Kidney (tissue), 14 donors: Measurements from ENCODE around the gene GSN. TPM values are rescaled to one million over a fixed set of nuclear protein-coding genes. Genes with fewer than 3 reads are reported as not detected.
A peak's percentile ranks its signal among the peaks of the same experiment; 100 is the strongest.

ENCODE experiments used
- DNase-seq, 5 donors: peaks; one replicate each; pipeline ENCODE4 v3.0.0-alpha.2; 2013 to 2020
- FAIRE-seq: peaks from 2 replicates; lab custom pipeline; 2012; peaks lifted over from hg19 to GRCh38; lab: Jason Lieb, UNC
- H3K27ac ChIP-seq, 2 donors: one replicate each; pipeline ENCODE4 v1.7.0; 2013; ENCODE audit warnings: low read depth in 2 of 2, low read length in 2 of 2, inconsistent platforms in 1 of 2
- H3K27me3 ChIP-seq: one replicate; pipeline ENCODE4 v1.7.1; 2013; ENCODE audit warnings: low read length, inconsistent platforms; ENCODE audit not compliant: control insufficient read depth, insufficient read depth
- H3K36me3 ChIP-seq, 3 donors: one replicate each; pipeline versions ENCODE4 v1.7.0 to v1.7.1; 2013; ENCODE audit warnings: low read length in 3 of 3, control low read depth in 1 of 3, inconsistent platforms in 1 of 3; ENCODE audit not compliant: insufficient read depth in 3 of 3, control insufficient read depth in 2 of 3
- H3K4me1 ChIP-seq, 3 donors: one replicate each; pipeline versions ENCODE4 v1.7.0 to v1.7.1; 2013; ENCODE audit warnings: low read length in 3 of 3, inconsistent platforms in 1 of 3, low read depth in 1 of 3; ENCODE audit not compliant: control insufficient read depth in 2 of 3, insufficient read depth in 2 of 3
- H3K4me3 ChIP-seq, 3 donors: one replicate each; pipeline versions ENCODE4 v1.7.0 to v1.8.1; 2013; ENCODE audit warnings: low read length in 3 of 3, control low read depth in 1 of 3, inconsistent platforms in 1 of 3
- H3K9ac ChIP-seq, 3 donors: one replicate each; pipeline versions ENCODE4 v1.7.0 to v1.7.1; 2013; ENCODE audit warnings: low read length in 3 of 3, control low read depth in 1 of 3, inconsistent platforms in 1 of 3
- H3K9me3 ChIP-seq, 3 donors: one replicate each; pipeline versions ENCODE4 v1.7.0 to v1.7.1; 2013; ENCODE audit warnings: low read length in 3 of 3, control low read depth in 1 of 3, inconsistent platforms in 1 of 3; ENCODE audit not compliant: control insufficient read depth in 2 of 3, insufficient read depth in 1 of 3
- intact Hi-C: fragments of 100-400 bp; cut with DNase I; formaldehyde crosslinking; loops from one replicate; pipeline ENCODE4 v1.11.1; 2022
- polyA plus RNA-seq: library from polyadenylated mRNA; stranded (reverse); fragments of 350-450 nt; fragmentation: Illumina TruSeq; extraction: RNeasy Lipid Tissue Mini Kit (QIAGEN cat#74804); gene quantifications from one replicate; pipeline ENCODE4 v1.2.3, GENCODE V29; 2014; ENCODE audit warnings: low read depth, low replicate concordance; ENCODE audit not compliant: insufficient read depth
- total RNA-seq: library from RNA; stranded (reverse); fragmentation: NEBNext Ultra II Directional; extraction: Animal tissue kit (Norgen Biotek cat#: 25700); gene quantifications from one replicate; pipeline ENCODE4 v1.2.1, GENCODE V29; 2021
- TF ChIP-seq, protein P1 (sequence below): IDR thresholded peaks from 3 replicates; pipeline ENCODE4 v1.5.1; 2012; ENCODE audit warnings: mild to moderate bottlenecking, moderate library complexity, borderline replicate concordance; ENCODE audit not compliant: insufficient read depth; ENCODE audit errors: extremely low read depth
- donor health status: control.
- donor health status: control.
- donor health status: control.
- donor health status: control.
- donor health status: control.
- donor health status: DM: yes; HTN: yes; CAD: no.
- donor health status: Normal renal cell carcinoma (clear cell type).

Gene GSN
- total and polyA plus RNA-seq, 2 donors from 2014 or later, result 235 to 511 TPM

DNA sequence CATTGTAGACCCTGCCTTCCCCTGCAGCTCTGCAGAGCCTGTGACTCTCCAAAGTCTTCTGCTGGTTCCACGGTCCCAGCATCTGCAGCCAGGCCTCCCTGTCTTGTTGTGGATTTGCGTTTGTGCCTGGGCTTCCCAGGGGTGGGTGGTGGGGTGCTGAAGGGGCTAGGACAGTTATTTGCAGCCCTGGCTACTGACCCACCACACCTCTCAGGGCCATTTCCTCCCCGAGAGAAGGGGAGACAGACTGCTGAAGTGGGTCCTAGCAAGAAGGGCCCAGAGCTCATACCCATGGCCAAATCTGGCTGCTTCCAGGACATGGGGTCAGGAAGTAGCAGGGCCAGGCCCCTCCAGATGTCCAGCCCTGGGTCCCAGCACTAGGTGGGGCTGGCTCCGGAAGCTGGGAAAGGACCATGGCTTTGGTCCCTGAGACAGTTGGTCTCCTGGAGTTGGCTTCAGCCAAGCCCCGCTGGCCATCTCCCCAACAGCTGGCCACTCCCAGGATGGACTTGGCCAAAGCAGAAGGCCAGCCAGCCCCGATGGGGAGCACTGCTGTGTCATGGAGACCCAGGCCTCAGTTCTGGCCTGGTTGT, 26.3 kb downstream of the GSN start:
- intact Hi-C loops, result no loop called here
- H3K27me3 ChIP-seq, result no peaks in the 10 kb centered on the region
- peak overlapping the region in 1 of 2 donors; percentile 28 for H3K27ac ChIP-seq
- H3K9me3 ChIP-seq, result no peaks in the 10 kb centered on the region
- H3K4me3 ChIP-seq, result no peak overlapping the region
- H3K36me3 ChIP-seq, result no peaks in the 10 kb centered on the region
- peak in 1 of 5 donors; percentile 72 for DNase-seq
- TF ChIP-seq, protein P1, sequence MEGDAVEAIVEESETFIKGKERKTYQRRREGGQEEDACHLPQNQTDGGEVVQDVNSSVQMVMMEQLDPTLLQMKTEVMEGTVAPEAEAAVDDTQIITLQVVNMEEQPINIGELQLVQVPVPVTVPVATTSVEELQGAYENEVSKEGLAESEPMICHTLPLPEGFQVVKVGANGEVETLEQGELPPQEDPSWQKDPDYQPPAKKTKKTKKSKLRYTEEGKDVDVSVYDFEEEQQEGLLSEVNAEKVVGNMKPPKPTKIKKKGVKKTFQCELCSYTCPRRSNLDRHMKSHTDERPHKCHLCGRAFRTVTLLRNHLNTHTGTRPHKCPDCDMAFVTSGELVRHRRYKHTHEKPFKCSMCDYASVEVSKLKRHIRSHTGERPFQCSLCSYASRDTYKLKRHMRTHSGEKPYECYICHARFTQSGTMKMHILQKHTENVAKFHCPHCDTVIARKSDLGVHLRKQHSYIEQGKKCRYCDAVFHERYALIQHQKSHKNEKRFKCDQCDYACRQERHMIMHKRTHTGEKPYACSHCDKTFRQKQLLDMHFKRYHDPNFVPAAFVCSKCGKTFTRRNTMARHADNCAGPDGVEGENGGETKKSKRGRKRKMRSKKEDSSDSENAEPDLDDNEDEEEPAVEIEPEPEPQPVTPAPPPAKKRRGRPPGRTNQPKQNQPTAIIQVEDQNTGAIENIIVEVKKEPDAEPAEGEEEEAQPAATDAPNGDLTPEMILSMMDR, result no peak
- FAIRE-seq, result no peak
- H3K4me1 ChIP-seq, result peaks cover 0 to 36% (median 29%) of the 10 kb centered on the region in 3 donors
- H3K9ac ChIP-seq, result no peak overlapping the region

DNA sequence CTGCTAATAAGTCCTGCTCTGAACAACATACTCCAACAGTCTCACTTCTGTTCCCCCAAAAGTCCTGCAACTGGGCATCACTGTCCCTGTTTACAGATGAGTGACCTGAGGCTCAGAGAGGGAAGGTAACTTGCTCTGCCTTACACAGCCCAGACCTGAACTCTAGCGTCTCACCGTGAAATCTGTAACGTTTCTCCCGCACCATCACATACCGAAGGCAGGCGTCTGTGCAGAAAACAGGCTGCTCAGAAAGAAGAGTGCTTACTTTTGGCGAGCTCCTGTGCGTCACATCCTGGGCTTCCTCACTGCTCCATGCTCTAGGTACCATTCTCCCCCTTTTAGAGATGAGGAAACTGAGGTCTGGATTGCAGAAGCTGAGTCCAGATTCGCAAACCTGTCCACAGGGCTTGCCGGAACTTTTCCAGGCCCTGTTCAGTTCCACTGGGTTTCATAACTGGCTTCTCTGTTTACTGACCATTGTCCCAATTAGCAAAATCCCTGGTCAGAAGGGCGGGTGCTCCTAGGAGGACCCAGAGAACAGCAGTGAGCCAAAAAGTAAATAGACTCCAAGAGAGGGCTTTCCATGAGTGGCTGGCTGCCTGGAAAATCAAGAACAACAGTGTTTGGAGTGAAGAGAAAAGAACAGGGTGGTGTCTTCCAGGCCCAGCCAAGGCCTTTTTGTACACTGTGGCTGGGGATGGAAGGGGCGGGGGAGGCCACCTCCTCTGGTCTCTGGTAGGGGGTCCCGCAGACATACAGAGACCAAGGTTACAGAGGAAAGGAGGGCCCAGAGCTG, 27.1 kb downstream of the GSN start:
- Histone ChIP-seq H3K9me3 (no peaks in the 10 kb centered on the region), H3K36me3 (no peaks in the 10 kb centered on the region), H3K27ac (peak overlapping the region; percentile 38 to 55), H3K4me3 (no peak overlapping the region), H3K4me1 (peaks cover 0 to 31% (median 25%) of the 10 kb centered on the region in 3 donors), H3K9ac (no peak overlapping the region), H3K27me3 (no peaks in the 10 kb centered on the region)
- intact Hi-C loops, result no loop called here
- peak in 1 of 5 donors; percentile 56 for DNase-seq
- no peak for FAIRE-seq
- TF ChIP-seq, protein P1, result no peak

DNA sequence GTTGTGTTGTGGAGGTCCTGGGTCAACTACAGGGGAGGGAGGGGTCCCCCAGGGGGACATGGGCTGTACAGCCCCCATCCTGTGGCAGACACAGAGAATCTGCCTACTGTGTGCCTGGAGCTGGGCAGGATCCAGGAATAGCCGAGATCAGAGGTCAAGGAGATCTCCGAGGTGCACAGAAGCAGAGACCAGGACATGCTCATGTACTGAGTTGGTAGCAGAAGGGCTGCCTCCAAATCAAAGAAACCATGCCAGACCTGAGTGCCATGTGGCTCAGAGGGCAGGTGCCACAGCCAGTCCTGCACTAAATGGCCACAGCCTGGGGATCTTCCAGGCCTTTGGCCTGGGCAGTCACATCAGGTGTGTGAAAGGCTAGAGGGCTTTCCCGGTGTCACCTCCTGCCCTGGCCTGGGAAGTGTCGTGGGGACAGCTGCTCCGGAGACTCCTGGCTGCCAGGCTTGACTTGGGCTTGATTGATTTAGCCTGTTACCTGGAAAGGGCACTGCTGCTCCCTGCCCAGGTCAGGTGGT, 27.8 kb downstream of the GSN start:
- TF ChIP-seq, protein P1, result no peak
- peaks cover 3 to 37% (median 31%) of the 10 kb centered on the region in 3 donors for H3K4me1 ChIP-seq
- intact Hi-C loops, result no loop called here
- no peaks in the 10 kb centered on the region for H3K36me3 ChIP-seq
- DNase-seq (no peak), FAIRE-seq (no peak)
- H3K9me3 ChIP-seq, result no peaks in the 10 kb centered on the region
- H3K27ac ChIP-seq, result peak overlapping the region; percentile 38 to 49
- peak overlapping the region in 1 of 3 donors; percentile 28 for H3K9ac ChIP-seq
- H3K4me3 ChIP-seq, result no peak overlapping the region
- H3K27me3 ChIP-seq, result no peaks in the 10 kb centered on the region
